ENCODE results near the gene ROBO2.

DNA sequence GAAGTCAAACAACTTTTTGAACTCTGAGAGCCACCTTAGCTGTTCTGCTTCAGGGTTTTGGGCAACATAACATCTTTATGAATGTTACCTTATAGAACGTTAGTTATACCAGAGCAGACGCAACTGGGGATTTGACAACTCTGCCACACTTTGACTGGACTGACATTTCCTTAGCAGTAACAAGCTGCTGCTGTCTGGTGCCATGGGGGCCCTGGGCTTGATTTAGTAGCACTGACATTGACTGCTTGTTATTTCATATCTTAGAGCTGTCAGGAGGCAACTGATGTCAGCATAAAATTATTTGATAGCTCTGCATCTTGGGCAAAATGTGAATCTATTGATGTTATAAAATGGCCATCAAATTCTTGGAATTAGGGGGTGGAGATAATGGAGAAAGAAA lies 285.4 kb downstream of the ROBO2 start:
- TF ChIP-seq CTCF (conservative IDR thresholded peaks at IDR 0.05 in 1 of 2, IDR thresholded peaks at IDR 0.05 in 1 of 2; ENCODE audit: extremely low read depth in 1 of 2, insufficient read depth in 1 of 2, low read depth in 1 of 2, low read length in 2 of 2) (no peak), EZH2 (IDR thresholded peaks at IDR 0.05; ENCODE audit: borderline replicate concordance, low read length) (no peak)
